HG03066 (cell line): ENCODE results near the gene EVA1C.
"Not testable (repeated sequence)": the region's sequence is repeated elsewhere in the genome, so short reads cannot be mapped to it uniquely, and the experiment has no call there.

Source experiments
- ATAC-seq: cut with Tn5 transposase; IDR thresholded peaks from one replicate; pipeline ENCODE4 v1.9.1; 2021; ENCODE audit warnings: low read depth; ENCODE audit not compliant: unreplicated experiment

The EVA1C gene

DNA sequence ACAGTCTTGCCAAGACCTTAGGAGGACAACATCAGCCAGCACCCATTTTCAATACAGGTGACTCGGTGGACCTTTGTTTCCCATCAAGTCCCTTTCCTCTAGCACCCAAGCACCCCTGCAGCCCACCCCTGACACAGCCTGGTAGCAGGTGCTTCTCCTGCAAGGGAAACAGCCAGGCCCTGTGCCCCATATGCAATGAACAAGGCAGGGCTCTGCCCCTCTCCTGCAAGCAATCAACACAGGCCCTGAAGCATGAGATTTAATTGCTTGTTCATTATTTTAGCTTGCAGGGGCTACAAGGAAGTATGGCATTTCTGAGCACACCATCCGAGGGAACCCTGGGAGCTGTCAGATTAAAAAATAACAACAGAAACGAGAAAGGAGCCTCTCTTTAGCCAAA is 137.4 kb downstream of the EVA1C start:
- ATAC-seq: no peak

DNA sequence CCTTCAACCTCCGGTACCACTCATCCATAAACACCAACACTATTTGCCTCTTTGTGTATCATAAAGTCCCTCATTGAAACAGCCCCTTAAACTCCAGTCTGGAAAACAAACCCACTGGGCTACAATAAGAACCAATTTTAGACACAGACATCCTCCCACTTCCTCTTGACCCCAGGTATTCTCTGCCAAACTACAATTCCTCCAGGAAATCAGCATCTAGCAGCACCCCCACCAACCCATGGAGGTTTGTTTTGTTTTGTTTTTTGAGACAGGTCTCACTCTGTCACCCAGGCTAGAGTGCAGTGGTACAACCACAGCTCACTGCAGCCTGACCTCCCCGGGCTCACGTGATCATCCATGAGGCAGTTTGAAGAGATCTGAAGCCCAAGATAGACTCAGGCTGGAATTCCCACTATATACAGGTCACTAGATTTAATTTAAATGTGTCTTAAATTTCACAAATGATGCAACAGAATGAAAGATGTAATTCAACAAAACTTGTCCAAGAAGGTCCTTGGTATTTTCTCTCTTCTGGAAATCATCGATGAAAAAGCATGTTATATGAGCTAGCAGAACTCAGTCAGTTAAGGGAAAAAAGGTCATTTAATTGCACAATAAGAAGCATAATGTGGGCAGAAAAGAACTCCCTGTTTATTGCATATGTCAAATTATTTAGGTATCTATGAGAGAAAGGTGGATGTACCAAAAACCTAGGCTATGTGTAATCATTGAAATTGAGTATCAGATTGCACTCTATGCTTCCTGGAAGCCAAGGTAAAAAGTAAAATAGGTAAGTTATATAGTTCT is 142.5 kb downstream of the EVA1C start:
- no peak for ATAC-seq

DNA sequence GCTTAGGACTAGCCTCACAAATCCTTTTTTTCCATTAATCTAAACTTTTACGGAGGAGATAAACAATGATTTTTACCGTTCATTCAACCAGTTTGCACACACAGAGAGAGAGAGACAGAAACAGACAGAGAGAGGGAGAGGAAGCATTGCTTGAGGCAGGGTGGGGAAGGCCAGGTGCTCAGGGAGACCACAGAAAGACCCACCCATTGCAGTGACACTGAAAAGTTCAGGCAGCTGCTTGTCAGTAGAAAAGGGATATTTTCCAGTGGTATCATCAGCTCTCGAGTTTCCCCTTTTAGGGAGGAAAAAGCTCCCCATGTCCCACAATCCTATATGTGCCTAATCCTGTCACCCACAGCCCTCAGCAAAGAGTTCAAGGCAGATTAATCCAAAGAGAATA is 145.6 kb downstream of the EVA1C start:
- ATAC-seq: no peak

DNA sequence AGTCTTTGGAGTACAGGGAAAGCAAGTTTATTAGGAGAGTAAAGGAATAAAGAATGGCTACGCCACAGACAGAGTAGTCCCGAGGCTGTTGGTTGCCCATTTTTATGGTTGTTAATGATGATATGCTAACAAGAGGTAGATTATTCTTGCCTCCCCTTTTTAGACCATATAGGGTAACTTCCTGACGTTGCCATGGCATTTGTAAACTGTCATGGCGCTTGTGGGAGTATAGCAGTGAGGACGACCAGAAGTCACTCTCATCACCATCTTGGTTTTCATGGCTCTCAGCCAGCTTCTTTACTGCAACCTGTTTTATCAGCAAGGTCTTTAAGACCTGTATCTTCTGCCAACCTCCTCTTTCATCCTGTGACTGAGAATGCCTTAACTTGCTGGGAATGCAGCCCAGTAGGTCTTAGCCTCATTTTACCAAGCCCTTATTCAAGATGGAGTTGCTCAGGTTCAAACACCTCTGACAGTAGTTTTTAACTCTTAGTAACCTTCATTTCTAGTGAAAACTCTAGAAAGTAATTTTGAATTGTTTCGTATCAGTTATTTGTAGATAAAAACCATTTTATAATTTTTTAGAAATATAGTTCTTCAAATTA is 146.6 kb downstream of the EVA1C start:
- ATAC-seq: no peak

DNA sequence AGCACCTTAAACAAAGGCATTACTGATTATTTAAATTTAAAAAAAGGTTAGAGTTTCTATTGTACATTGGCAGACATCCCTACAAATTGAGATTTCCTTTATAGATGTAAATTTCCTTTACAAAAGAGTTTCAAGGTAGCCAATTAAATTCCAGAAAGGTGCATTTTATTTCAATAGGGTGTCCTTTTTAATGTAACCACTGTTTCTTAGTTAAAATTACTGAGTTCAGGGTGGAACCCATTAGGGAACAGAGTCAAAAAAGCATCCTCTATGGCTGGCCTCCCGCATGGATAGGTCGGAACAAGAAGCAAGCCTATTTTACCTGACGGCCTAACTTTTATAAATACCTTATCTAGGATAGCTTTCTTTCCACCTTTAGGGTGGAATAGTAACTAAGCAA is 148.4 kb downstream of the EVA1C start:
- ATAC-seq: no peak

DNA sequence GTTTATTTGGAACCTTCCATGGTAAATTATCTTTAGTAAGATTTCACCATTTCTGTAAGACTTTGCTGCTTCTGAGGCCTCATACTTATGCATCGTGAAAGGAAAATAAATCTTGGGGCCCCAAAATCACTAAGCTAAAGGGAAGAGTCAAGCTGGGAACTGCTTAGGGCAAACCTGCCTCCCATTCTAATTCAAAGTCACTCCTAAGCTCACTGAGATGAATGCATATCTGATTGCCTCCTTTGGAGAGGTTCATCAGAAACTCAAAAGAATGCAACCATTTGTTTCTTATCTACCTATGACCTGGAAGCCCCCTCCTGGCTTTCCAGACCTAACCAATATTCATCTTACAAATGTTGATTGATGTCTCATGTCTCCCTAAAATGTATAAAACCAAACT is 149.0 kb downstream of the EVA1C start:
- not testable (repeated sequence) for ATAC-seq

DNA sequence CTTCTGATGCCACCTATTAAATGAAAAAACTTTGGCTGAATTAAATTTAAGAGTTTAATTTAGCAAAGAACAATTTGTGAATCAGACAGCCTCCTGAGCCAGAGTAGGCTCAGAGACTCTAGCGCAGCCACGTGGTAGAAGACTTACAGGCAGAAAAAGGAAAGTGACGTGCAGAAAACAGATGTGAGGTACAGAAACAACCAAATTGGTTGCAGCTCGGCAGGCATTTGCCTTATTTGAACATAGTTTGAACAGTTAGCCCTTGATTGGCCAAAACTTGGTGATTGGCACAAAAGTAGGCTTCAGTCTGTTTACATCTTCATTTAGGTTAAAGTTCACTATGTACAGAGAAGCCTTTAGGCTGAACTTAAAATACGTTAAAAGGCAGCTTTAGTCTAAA is 149.9 kb downstream of the EVA1C start:
- no peak for ATAC-seq

DNA sequence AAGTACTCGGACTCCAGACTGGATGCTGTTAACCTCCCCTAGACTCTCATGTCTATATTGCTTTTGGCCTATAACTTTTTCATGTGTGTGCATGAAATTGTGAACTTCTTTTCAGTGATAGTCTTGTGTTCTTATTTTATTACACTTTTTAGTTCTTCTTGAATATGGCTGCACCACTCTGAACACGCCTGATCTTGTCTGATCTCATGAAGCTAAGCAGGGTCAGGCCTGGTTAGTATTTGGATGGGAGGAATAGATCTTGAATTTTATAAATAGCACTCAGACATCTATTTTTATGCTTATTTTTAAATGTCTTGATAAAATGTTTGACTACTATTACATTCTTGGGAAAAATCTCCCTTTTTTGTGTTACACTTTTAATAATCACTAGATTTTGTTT is 150.4 kb downstream of the EVA1C start:
- ATAC-seq: no peak
